ENCODE results near the gene NLRP12.
"Not testable (repeated sequence)": the region's sequence is repeated elsewhere in the genome, so short reads cannot be mapped to it uniquely, and the experiment has no call there.

The NLRP12 gene

DNA sequence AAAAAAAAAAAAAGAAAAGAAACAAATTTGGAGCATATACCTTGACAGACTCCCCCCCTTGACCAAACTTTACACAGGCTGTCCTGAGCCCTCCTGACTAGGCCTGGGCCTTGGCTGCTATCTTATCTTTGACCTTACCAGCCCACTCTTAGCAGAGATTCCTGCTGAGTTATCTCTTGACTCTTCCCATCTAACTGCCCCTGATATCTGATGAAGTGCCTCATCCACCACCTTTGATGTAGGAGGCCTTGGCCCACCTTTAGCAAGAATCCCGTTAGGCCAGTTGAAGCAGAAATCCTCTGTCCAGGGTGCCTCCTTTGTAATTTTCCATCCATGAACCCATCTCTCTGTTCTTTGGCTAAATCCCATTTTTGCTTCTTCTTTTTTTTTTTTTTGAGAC is 43.6 kb downstream of the NLRP12 start:
- no peak for DNase-seq (ENCODE audit: low read depth)

DNA sequence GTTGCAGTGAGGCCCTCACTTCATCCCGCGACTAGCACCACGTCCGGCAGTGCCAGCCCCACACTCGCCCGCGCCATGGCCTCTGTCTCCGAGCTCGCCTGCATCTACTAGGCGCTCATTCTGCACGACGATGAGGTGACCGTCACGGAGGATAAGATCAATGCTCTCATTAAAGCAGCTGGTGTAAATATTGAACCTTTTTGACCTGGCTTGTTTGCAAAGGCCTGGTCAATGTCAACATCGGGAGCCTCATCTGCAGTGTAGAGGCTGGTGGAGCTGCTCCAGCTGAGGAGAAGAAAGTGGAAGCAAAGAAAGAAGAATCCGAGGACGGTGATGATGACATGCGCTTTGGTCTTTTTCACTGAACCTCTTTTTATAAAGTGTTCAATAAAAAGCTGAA is 48.6 kb downstream of the NLRP12 start:
- DNase-seq (ENCODE audit: low read depth): no peak

DNA sequence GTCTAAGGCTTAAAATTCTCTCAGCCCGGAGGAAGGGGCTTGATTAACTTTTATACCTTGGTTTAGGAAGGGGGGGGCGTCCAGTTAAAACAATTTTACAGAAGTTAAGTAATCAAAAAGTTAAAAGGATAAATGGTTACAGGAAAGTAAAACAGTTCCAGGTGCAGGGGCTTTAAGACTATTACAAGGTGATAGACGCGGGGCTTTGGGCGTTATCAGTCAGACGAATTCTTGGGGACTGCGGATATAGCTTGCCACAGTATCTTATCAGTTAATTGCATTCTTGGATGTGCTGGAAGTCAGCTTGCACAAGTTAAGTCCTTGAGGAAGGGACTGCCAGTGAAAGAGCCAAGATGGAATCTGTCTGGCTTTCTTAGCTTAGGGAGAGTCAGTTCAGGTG is 49.6 kb downstream of the NLRP12 start:
- DNase-seq (ENCODE audit: low read depth): not testable (repeated sequence)

DNA sequence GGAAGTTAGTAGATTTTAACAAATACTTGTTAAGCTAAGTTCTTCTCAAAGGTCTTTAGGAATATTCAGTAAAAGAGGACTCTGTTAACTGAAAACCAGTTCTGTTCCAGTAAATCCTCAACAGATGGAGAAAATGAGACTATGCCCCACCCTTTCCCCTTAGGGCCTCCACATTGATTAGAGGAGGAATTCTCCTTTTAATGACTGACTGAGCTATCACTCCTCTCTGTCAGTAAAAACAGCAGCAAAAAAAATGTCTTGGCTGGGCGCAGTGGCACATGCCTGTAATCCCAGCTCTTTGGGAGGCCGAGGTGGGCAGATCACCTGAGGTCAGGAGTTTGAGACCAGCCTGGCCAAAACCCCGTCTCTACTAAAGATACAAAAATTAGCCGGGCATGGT is 50.1 kb downstream of the NLRP12 start:
- no peak for DNase-seq (ENCODE audit: low read depth)

DNA sequence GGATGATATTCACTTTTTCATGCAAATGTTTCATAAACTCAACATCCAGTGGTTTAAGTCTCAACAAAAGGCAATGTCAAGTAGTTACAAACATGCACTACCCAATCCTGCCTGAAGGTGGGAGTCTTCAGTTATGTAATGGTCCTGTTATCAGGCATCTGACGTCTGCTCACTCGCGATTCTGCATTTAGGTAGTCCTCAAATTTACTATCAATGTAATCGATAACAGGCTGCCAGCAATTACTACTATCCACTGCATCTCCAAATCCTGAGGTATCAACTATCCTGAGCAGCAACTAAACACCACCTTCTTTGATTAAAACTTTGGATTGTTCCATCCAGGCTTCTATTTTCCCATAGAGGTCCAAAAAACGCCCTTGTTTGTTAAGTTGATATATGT is 51.2 kb downstream of the NLRP12 start:
- no peak for DNase-seq (ENCODE audit: low read depth)

DNA sequence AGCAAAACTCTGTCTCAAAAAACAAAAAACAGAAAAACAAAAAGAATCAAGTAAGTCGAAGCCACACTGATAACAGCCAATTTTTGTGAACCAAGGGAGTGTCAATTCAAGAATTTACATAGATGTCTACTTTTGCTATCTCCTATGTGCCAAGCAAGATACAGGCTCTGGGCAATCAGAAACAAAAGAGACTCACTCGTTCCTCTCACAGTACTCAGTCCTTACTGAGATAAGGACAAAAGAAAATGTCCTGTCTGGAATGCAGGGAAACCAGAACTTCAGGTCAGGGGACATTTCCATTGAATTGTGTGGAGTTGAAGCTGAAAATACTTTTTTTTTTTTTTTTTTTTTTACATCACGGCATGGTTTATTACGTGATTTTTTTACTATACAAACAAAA is 53.0 kb downstream of the NLRP12 start:
- DNase-seq (ENCODE audit: low read depth): no peak

DNA sequence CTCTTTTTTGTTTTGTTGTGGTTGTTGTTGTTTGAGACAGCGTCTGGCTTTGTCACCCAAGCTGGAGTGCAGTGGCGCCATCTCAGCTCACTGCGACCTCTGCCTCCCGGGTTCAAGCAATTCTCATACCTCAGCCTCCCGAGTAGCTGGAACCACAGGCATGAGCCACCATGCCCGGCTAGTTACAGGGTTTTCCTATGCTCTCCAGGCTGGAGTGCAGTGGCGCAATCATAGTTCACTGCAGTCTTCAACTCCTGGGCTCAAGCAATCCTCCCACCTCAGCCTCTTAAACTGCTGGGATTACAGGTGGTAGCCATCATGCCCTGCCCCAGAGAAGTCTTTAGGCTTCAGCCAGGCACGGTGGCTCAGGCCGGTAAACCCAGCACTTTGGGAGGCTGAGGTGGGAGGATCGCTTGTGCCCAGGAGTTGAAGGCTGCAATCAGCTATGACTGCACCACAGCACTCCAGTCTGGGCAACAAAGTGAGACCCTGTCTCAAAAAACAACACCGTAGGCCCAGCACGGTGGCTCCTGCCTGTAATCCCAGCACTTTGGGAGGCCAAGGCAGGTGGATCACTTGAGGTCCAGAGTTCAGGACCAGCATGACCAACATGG is 54.3 kb downstream of the NLRP12 start:
- DNase-seq (ENCODE audit: low read depth): not testable (repeated sequence)

DNA sequence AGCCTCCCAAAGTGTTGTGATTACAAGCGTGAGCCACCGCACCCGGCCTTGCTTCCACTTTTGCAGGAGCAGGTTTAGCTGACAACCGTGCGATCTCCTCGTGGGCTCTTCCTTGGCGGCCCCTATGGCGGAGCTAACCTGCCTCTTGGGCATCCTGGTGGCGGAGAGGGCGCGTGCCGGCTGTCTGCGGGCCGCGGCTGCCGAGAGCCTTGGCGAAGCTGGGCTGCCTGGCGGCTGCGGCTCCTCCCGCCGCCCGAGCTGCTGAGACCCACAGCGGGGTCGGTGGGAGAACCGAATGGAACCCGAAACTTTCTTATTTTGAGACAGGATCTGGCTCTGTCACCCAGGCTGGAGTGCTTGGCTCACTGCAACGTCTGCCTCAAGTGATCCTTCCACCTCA is 55.7 kb downstream of the NLRP12 start:
- no peak for DNase-seq (ENCODE audit: low read depth)

DNA sequence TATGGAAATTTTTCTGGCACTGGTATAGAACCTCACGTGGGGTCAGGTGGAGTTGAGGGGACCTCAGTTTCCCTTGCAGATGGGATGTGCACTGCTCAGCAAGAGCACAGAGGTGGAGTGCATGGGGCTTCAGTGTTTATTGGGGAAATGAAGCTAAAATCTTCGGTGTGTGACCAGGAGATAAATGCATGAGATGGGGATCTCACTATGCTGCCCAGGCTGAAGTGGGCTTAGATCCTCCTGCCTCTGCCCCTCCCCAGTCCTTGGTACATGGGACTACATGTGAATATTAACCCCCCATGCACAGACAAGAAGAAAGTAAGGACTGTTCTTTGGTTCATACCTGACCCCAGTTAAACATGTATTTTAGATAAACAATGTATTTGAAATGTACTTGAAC is 65.1 kb downstream of the NLRP12 start:
- DNase-seq (ENCODE audit: low read depth): not testable (repeated sequence)

Data from activated T-helper 1 cell treated with Interleukin-2 at 50 U/mL for 16 hours (primary cell).